Measurements from ENCODE around the gene DEPDC1B. TPM values are rescaled to one million over a fixed set of nuclear protein-coding genes. Genes with fewer than 3 reads are reported as not detected.

The DEPDC1B gene
- polyA plus RNA-seq, 2 donors, result 2.3 to 2.9 TPM

Other genes with a start within 250 kb of the DEPDC1B start
- gene ELOVL7, start 144.1 kb upstream of the DEPDC1B start, polyA plus RNA-seq, result 1 to 10 TPM; 2.2 to 2.8 TPM
- gene ERCC8, start 244.9 kb upstream of the DEPDC1B start, polyA plus RNA-seq, result 1 to 10 TPM; 2.5 to 4.2 TPM
- 10 to 100 TPM; 40.5 to 40.6 TPM for gene NDUFAF2, start 245.0 kb upstream of the DEPDC1B start, polyA plus RNA-seq

Measured in esophagus (tissue), 2 donors.